ENCODE data around the gene MMP21.

DNA sequence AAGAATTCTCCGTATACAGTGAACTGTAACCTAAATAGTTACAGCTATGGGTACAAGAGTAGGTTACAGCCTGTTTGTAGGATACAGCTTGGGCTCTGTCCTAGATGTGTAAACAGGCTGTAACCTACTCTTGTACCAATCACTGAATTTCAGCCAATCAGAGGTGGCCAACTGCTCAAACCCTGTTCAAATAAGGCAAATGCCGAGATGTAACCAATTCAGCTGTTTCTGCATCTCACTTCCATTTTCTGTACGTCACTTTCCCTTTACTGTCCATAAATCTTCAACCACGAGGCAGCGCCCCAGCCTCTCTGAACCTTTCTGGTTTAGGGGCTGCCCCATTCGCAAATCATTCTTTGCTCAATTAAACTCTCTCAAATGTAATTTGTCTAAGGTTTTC, 8.3 kb upstream of the MMP21 start:
- TF ChIP-seq GATA3 (IDR thresholded peaks at IDR 0.05; ENCODE audit: low read depth, low read length) = no peak
- TF ChIP-seq GATA2 (IDR thresholded peaks at IDR 0.05; ENCODE audit: low read depth, low read length) = no peak

Measured in SH-SY5Y (cell line).